Effector memory CD4-positive, alpha-beta T cell (primary cell): ENCODE results near the gene IL27RA.

Experiments
- DNase-seq, 3 donors: peaks; one replicate each; pipeline ENCODE4 v3.0.0-alpha.2; 2020
- H3K27ac ChIP-seq: 2 replicates; pipeline ENCODE4 v1.7.0; 2013; ENCODE audit warnings: mild to moderate bottlenecking, low read length, moderate library complexity; ENCODE audit not compliant: insufficient read depth, poor library complexity, severe bottlenecking
- H3K27me3 ChIP-seq: replicated peaks from 2 replicates; pipeline ENCODE4 v1.7.0; 2013; ENCODE audit warnings: mild to moderate bottlenecking, low read length; ENCODE audit not compliant: insufficient read depth, control insufficient read depth, poor library complexity, severe bottlenecking
- H3K36me3 ChIP-seq: 2 replicates; pipeline ENCODE4 v1.7.0; 2013; ENCODE audit warnings: mild to moderate bottlenecking, low read length, moderate library complexity; ENCODE audit not compliant: control insufficient read depth, insufficient read depth
- H3K4me1 ChIP-seq: 2 replicates; pipeline ENCODE4 v1.7.0; 2013; ENCODE audit warnings: low read length, mild to moderate bottlenecking; ENCODE audit not compliant: control insufficient read depth, insufficient read depth, poor library complexity, severe bottlenecking
- H3K4me3 ChIP-seq: 2 replicates; pipeline ENCODE4 v1.7.0; 2013; ENCODE audit warnings: low read length, low read depth, mild to moderate bottlenecking; ENCODE audit not compliant: insufficient read depth, poor library complexity, severe bottlenecking
- H3K9me3 ChIP-seq: 2 replicates; pipeline ENCODE4 v1.7.0; 2013; ENCODE audit warnings: mild to moderate bottlenecking, low read length, moderate library complexity; ENCODE audit not compliant: control insufficient read depth

Gene IL27RA

DNA sequence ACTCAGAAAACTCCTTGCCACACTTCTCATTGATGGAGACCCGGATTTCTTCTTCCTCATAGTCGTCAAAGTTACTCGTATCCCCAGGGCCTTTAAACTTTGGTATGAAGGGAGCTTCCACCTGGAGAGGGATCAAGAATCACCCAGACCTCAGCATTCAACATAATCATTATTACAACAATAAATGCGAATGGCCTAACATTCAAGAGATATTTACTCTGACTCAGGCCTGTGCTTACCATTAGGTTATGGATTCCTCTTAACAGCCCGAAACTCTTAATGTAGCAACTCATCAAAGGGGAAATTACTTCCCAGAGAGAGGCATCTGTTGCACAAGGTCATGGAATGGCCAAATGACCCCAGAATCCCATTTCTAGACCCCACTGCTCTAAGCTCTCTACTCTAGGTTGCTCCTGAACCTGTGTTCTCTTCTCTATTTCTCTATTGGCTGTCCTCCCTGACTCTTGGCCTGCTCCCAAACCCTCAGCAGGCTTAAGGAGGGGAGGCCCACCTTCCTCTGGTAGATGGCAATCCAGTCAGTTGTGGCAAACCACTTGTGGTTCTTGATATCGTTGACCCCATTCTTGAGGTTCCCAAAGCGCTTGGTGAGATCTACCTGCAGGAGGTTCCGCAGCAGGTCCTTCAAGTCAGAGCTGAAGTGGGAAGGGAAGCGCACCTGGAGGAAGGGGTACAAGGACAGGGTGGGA is 61.7 kb downstream of the IL27RA start:
- no peaks in the 10 kb centered on the region for H3K9me3 ChIP-seq
- no peaks in the 10 kb centered on the region for H3K4me1 ChIP-seq
- no peak overlapping the region for H3K4me3 ChIP-seq
- peaks cover 11% of the 10 kb centered on the region for H3K36me3 ChIP-seq
- no peaks in the 10 kb centered on the region for H3K27me3 ChIP-seq
- no peak overlapping the region for H3K27ac ChIP-seq
- no peak for DNase-seq

- no peaks in the 10 kb centered on the region for H3K27me3 ChIP-seq
- H3K4me1 ChIP-seq = no peaks in the 10 kb centered on the region
- no peak overlapping the region for H3K4me3 ChIP-seq
Observed at GRCh38 chr19:14094854-14095253, 63.3 kb downstream of the IL27RA start.

GRCh38 chr19:14096272-14096992 is 64.9 kb downstream of the IL27RA start:
- Histone ChIP-seq H3K27me3 (no peaks in the 10 kb centered on the region), H3K9me3 (no peaks in the 10 kb centered on the region), H3K36me3 (peaks cover 11% of the 10 kb centered on the region), H3K4me1 (no peaks in the 10 kb centered on the region), H3K27ac (no peak overlapping the region), H3K4me3 (no peak overlapping the region)
- no peak for DNase-seq

More at GRCh38 chr19:14094854-14095253, 63.3 kb downstream of the IL27RA start:
- no peaks in the 10 kb centered on the region for H3K9me3 ChIP-seq
- no peak for DNase-seq
- no peak overlapping the region for H3K27ac ChIP-seq
- peaks cover 8% of the 10 kb centered on the region for H3K36me3 ChIP-seq

DNA sequence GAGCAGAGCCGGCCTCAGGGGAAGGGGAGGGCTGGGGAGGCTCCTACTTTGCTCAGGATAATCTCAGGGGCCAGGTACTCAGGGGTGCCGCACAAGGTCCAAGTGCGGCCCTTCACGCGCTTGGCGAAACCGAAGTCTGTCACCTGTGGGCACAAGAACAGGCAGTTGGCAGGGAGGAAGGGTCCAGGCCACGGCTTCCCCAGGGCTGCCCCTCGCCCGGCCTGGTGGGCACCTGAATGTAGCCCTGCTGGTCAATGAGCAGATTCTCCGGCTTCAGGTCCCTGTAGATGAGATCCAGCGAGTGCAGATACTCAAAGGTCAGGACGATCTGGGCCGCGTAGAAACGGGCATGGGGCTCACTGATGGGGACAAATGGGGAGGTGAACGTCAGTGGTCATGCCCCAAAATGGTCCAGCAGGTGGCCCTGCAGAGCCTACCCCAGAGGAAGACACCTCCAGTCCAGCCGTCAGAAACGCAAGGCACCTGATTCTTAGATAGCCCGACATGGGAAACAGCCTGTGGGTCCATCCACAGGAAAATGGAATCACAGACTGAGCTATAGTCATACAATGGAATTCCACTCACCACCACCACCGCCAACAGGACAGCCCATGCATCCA is 66.1 kb downstream of the IL27RA start:
- H3K27me3 ChIP-seq = no peaks in the 10 kb centered on the region

GRCh38 chr19:14101003-14101545 is 69.5 kb downstream of the IL27RA start:
- Histone ChIP-seq H3K27ac (no peak overlapping the region), H3K9me3 (no peaks in the 10 kb centered on the region), H3K36me3 (peaks cover 33% of the 10 kb centered on the region), H3K4me3 (no peak overlapping the region), H3K4me1 (no peaks in the 10 kb centered on the region), H3K27me3 (no peaks in the 10 kb centered on the region)
- no peak for DNase-seq

More for the DNA sequence above, 66.1 kb downstream of the IL27RA start:
- Histone ChIP-seq H3K27ac (no peak overlapping the region), H3K36me3 (peaks cover 18% of the 10 kb centered on the region), H3K4me1 (no peaks in the 10 kb centered on the region), H3K9me3 (no peaks in the 10 kb centered on the region), H3K4me3 (no peak overlapping the region)
- no peak for DNase-seq

GRCh38 chr19:14102102-14102696 is 70.6 kb downstream of the IL27RA start:
- no peaks in the 10 kb centered on the region for H3K27me3 ChIP-seq
- no peak overlapping the region for H3K27ac ChIP-seq
- H3K9me3 ChIP-seq = no peaks in the 10 kb centered on the region
- peaks cover 38% of the 10 kb centered on the region for H3K36me3 ChIP-seq
- H3K4me1 ChIP-seq = no peaks in the 10 kb centered on the region
- H3K4me3 ChIP-seq = no peak overlapping the region
- no peak for DNase-seq

- Histone ChIP-seq H3K4me3 (no peak overlapping the region), H3K27me3 (no peaks in the 10 kb centered on the region), H3K36me3 (peaks cover 37% of the 10 kb centered on the region), H3K4me1 (no peaks in the 10 kb centered on the region), H3K27ac (no peak overlapping the region), H3K9me3 (no peaks in the 10 kb centered on the region)
- DNase-seq = no peak
Observed at GRCh38 chr19:14102756-14103155, 71.2 kb downstream of the IL27RA start.
